Ishikawa (cell line): Measurements from ENCODE around the gene POLR2L.

Source experiments
- CEBPB ChIP-seq: IDR thresholded peaks from 2 replicates; pipeline ENCODE4 v1.6.1; 2012
- CREB1 ChIP-seq: IDR thresholded peaks from 2 replicates; pipeline ENCODE4 v1.6.1; 2012; ENCODE audit warnings: low read depth
- EGR1 ChIP-seq: IDR thresholded peaks from 2 replicates; pipeline ENCODE4 v1.6.1; 2012
- EP300 ChIP-seq: IDR thresholded peaks from 2 replicates; pipeline ENCODE4 v1.6.1; 2012; ENCODE audit warnings: borderline replicate concordance
- FOXM1 ChIP-seq: IDR thresholded peaks from 2 replicates; pipeline ENCODE4 v1.6.1; 2012; ENCODE audit warnings: low read depth, borderline replicate concordance
- MAX ChIP-seq: IDR thresholded peaks from 2 replicates; pipeline ENCODE4 v1.6.1; 2012
- NFIC ChIP-seq: IDR thresholded peaks from 2 replicates; pipeline ENCODE4 v1.6.1; 2012
- RAD21 ChIP-seq: IDR thresholded peaks from 2 replicates; pipeline ENCODE4 v1.6.1; 2012; ENCODE audit warnings: low read depth
- REST ChIP-seq: IDR thresholded peaks from 2 replicates; pipeline ENCODE4 v1.6.1; 2012; ENCODE audit warnings: low read depth, mild to moderate bottlenecking
- TAF1 ChIP-seq: IDR thresholded peaks from 2 replicates; pipeline ENCODE4 v1.6.1; 2012; ENCODE audit warnings: low read depth, mild to moderate bottlenecking
- TCF12 ChIP-seq: IDR thresholded peaks from 2 replicates; pipeline ENCODE4 v1.6.1; 2012; ENCODE audit warnings: low read depth
- TEAD4 ChIP-seq: IDR thresholded peaks from 2 replicates; pipeline ENCODE4 v1.6.1; 2012
- USF1 ChIP-seq: IDR thresholded peaks from 2 replicates; pipeline ENCODE4 v1.6.1; 2012
- YY1 ChIP-seq: IDR thresholded peaks from 2 replicates; pipeline ENCODE4 v1.6.1; 2012; ENCODE audit warnings: low read depth
- ZBTB7A ChIP-seq: IDR thresholded peaks from 2 replicates; pipeline ENCODE4 v1.6.1; 2012; ENCODE audit warnings: low read depth

Gene POLR2L

GRCh38 chr11:883527-883926 lies 41.2 kb upstream of the POLR2L start:
- TF ChIP-seq REST (no peak), FOXM1 (no peak), ZBTB7A (no peak), YY1 (no peak), EP300 (no peak), RAD21 (no peak), TAF1 (no peak), CREB1 (no peak), MAX (no peak)

GRCh38 chr11:882596-882995 lies 40.3 kb upstream of the POLR2L start:
- TF ChIP-seq CEBPB (no peak), MAX (no peak)

- no peak for TF ChIP-seq YY1
- no peak for TF ChIP-seq TCF12
- TF ChIP-seq EP300, result no peak
- no peak for TF ChIP-seq USF1
- TF ChIP-seq EGR1, result no peak
- TF ChIP-seq CREB1, result no peak
- no peak for TF ChIP-seq TAF1
- no peak for TF ChIP-seq REST
- TF ChIP-seq TEAD4, result no peak
- TF ChIP-seq ZBTB7A, result no peak
These were observed 38.1 kb upstream of the POLR2L start for GRCh38 chr11:880447-880846.

- 0 out of 2 replicates have a peak, but pooled peaks have one; percentile 6 for TF ChIP-seq USF1
- no peak for TF ChIP-seq CREB1
These were observed 35.2 kb upstream of the POLR2L start for GRCh38 chr11:877565-877964.

GRCh38 chr11:876545-876944 lies 34.2 kb upstream of the POLR2L start:
- TF ChIP-seq NFIC, result no peak
- TF ChIP-seq RAD21, result no peak
- no peak for TF ChIP-seq TAF1
- no peak for TF ChIP-seq USF1
- TF ChIP-seq TCF12, result no peak
- TF ChIP-seq YY1, result no peak
- no peak for TF ChIP-seq EP300
- no peak for TF ChIP-seq EGR1
- TF ChIP-seq REST, result no peak
- TF ChIP-seq CEBPB, result no peak
- TF ChIP-seq CREB1, result no peak
- no peak for TF ChIP-seq ZBTB7A
- TF ChIP-seq MAX, result no peak
- no peak for TF ChIP-seq FOXM1
- no peak for TF ChIP-seq TEAD4
